AG08396 (cell line): ENCODE measurements around the gene CFAP68.
"Not testable (repeated sequence)": the region's sequence is repeated elsewhere in the genome, so short reads cannot be mapped to it uniquely, and the experiment has no call there.

Experiments
- DNase-seq: peaks from one replicate; pipeline ENCODE4 v3.0.0; 2012; ENCODE audit warnings: low spot score, mixed read lengths

CFAP68 gene

GRCh38 chr11:111918390-111919256 lies 39.3 kb downstream of the CFAP68 start, which contains the start of gene C11orf52:
TSS of gene C11orf52 (plus strand) at chr11:111918913. CDS start at chr11:111918973, 60 bp downstream.
- no peak for DNase-seq

- no peak for DNase-seq
Observed at GRCh38 chr11:111920908-111921307, 41.6 kb downstream of the CFAP68 start.

GRCh38 chr11:111921541-111922230 lies 42.3 kb downstream of the CFAP68 start:
- no peak for DNase-seq

GRCh38 chr11:111922803-111923202 lies 43.5 kb downstream of the CFAP68 start:
- peak; percentile 58 for DNase-seq

- no peak for DNase-seq
Observed at GRCh38 chr11:111923351-111923788, 44.0 kb downstream of the CFAP68 start.

- DNase-seq = no peak
Observed at GRCh38 chr11:111923951-111924350, 44.6 kb downstream of the CFAP68 start.

- no peak for DNase-seq
Observed at GRCh38 chr11:111925953-111926352, 46.6 kb downstream of the CFAP68 start.

- peak; percentile 97 for DNase-seq
Observed at GRCh38 chr11:111926505-111927391, 47.4 kb downstream of the CFAP68 start.

GRCh38 chr11:111930472-111930871 lies 51.1 kb downstream of the CFAP68 start:
- DNase-seq = no peak

GRCh38 chr11:111932611-111932950 lies 53.2 kb downstream of the CFAP68 start:
- no peak for DNase-seq

- DNase-seq = not testable (repeated sequence)
Observed at GRCh38 chr11:111933176-111933575, 53.8 kb downstream of the CFAP68 start.

GRCh38 chr11:111933872-111934271 lies 54.5 kb downstream of the CFAP68 start:
- no peak for DNase-seq

GRCh38 chr11:111934306-111934705 lies 55.0 kb downstream of the CFAP68 start:
- no peak for DNase-seq
